ENCODE measurements around the gene SCGB1A1. TPM values are rescaled to one million over a fixed set of nuclear protein-coding genes. Genes with fewer than 3 reads are reported as not detected.

Gene SCGB1A1
- not detected in 2 replicates for total RNA-seq

GRCh38 chr11:62418733-62419132, at the start of gene SCGB1A1:
SCGB1A1 (plus strand) TSS chr11:62419033; CDS start chr11:62419096, 63 bp downstream.

Other genes starting within 250 kb of the SCGB1A1 start
- not detected in 2 replicates for gene SCGB1D1, start 228.8 kb upstream of the SCGB1A1 start, total RNA-seq
- not detected in 2 replicates for gene SCGB2A1, start 210.4 kb upstream of the SCGB1A1 start, total RNA-seq
- not detected in 2 replicates for gene SCGB1D2, start 176.8 kb upstream of the SCGB1A1 start, total RNA-seq
- gene SCGB2A2, start 148.9 kb upstream of the SCGB1A1 start, total RNA-seq: not detected in 2 replicates
- gene SCGB1D4, start 120.0 kb upstream of the SCGB1A1 start, total RNA-seq: not detected in 2 replicates
- under 0.01 and 0.88 TPM in 2 replicates for gene ASRGL1, start 81.6 kb upstream of the SCGB1A1 start, total RNA-seq
- 206 and 490 TPM in 2 replicates for gene AHNAK, start 127.8 kb downstream of the SCGB1A1 start, total RNA-seq
- 914 and 1,622 TPM in 2 replicates for gene EEF1G, start 154.9 kb downstream of the SCGB1A1 start, total RNA-seq
- 7.4 and 8.4 TPM in 2 replicates for gene TUT1, start 172.5 kb downstream of the SCGB1A1 start, total RNA-seq
- 82.7 and 179 TPM in 2 replicates for gene MTA2, start 182.8 kb downstream of the SCGB1A1 start, total RNA-seq
- gene EML3, start 193.7 kb downstream of the SCGB1A1 start, total RNA-seq: 17.9 and 20.3 TPM in 2 replicates
- 1.3 and 4.6 TPM in 2 replicates for gene ROM1, start 194.2 kb downstream of the SCGB1A1 start, total RNA-seq
- 34.6 and 47.0 TPM in 2 replicates for gene B3GAT3, start 203.0 kb downstream of the SCGB1A1 start, total RNA-seq
- 222 and 365 TPM in 2 replicates for gene GANAB, start 227.6 kb downstream of the SCGB1A1 start, total RNA-seq
- 19.0 and 38.4 TPM in 2 replicates for gene INTS5, start 234.3 kb downstream of the SCGB1A1 start, total RNA-seq
- gene C11orf98, start 246.2 kb downstream of the SCGB1A1 start, total RNA-seq: 19.9 and 31.8 TPM in 2 replicates
- gene CSKMT, start 246.3 kb downstream of the SCGB1A1 start, total RNA-seq: 5.3 and 10.0 TPM in 2 replicates